Endothelial cell of umbilical vein (primary cell): ENCODE data around the gene KMT5B. TPM values are rescaled to one million over a fixed set of nuclear protein-coding genes. Genes with fewer than 3 reads are reported as not detected.

Experiments used
- BruUV-seq: library from RNA; stranded (reverse); fragments of 400-500 nt; replicated peaks from 2 replicates; lab custom pipeline; 2021; lab: Mats Ljungman, UMichigan
- CTCF ChIA-PET: fragments of 300-600, 350-600 bp; sonication (Branson Sonifier 250); formaldehyde crosslinking; loops from one replicate; lab custom pipeline; 2021; ENCODE audit warnings: antibody characterized with exemption, inconsistent platforms; lab: Charles Lee
- POLR2A ChIA-PET: fragments of 300-600, 350-600 bp; sonication (Branson Sonifier 250); formaldehyde crosslinking; loops from one replicate; lab custom pipeline; 2021; ENCODE audit warnings: antibody characterized with exemption, inconsistent platforms; lab: Charles Lee
- DNase-seq: peaks from one replicate; pipeline ENCODE4 v3.0.0-alpha.2; 2011; ENCODE audit warnings: low read depth, low spot score
- FAIRE-seq: peaks from 2 replicates; lab custom pipeline; 2011; peaks lifted over from hg19 to GRCh38; lab: Jason Lieb, UNC
- H2AFZ ChIP-seq: 2 replicates; pipeline ENCODE4 v1.6.0; 2012; ENCODE audit warnings: low read depth, low read length, control low read depth, inconsistent platforms
- H3K27ac ChIP-seq: 2 replicates; pipeline ENCODE4 v1.5.1; 2011; ENCODE audit warnings: low read depth, mild to moderate bottlenecking, control low read depth, low read length, moderate library complexity; ENCODE audit not compliant: insufficient read depth
- H3K27me3 ChIP-seq, 2 experiments: 2 replicates each; pipeline versions ENCODE4 v1.6.0 to v1.6.1; 2011; ENCODE audit warnings: low read length in 2 of 2, mixed read lengths in 1 of 2; ENCODE audit not compliant: control insufficient read depth in 2 of 2, insufficient read depth in 2 of 2
- H3K36me3 ChIP-seq, 2 experiments: 2 replicates in 1 of 2; 3 replicates in 1 of 2; pipeline ENCODE4 v1.5.1; 2011; ENCODE audit warnings: low read length in 2 of 2, mild to moderate bottlenecking in 1 of 2, moderate library complexity in 1 of 2; ENCODE audit not compliant: control insufficient read depth in 2 of 2, insufficient read depth in 2 of 2; ENCODE audit errors: extremely low read depth in 1 of 2
- H3K4me1 ChIP-seq: 3 replicates; pipeline ENCODE4 v1.5.1; 2011; ENCODE audit warnings: mild to moderate bottlenecking, low read length; ENCODE audit not compliant: control insufficient read depth, insufficient read depth; ENCODE audit errors: extremely low read depth
- H3K4me2 ChIP-seq: 2 replicates; pipeline ENCODE4 v1.6.1; 2011; ENCODE audit warnings: low read length, control low read depth, mixed read lengths; ENCODE audit not compliant: insufficient read depth
- H3K4me3 ChIP-seq, 3 experiments: fragments of 200-600 bp in 1 of 3; sonication (generic), shearing (Covaris generic) in 1 of 3; replicated peaks in 1 of 3; 2 replicates each; pipeline ENCODE4 v1.5.1; 2011 to 2016; ENCODE audit warnings: control low read depth in 3 of 3, low read length in 3 of 3, mild to moderate bottlenecking in 2 of 3, inconsistent platforms in 1 of 3, low read depth in 1 of 3, moderate library complexity in 1 of 3; ENCODE audit not compliant: insufficient read depth in 1 of 3
- H3K79me2 ChIP-seq: 2 replicates; pipeline ENCODE4 v1.6.0; 2012; ENCODE audit warnings: low read length, inconsistent platforms; ENCODE audit not compliant: control insufficient read depth, insufficient read depth
- H3K9ac ChIP-seq: replicated peaks from 2 replicates; pipeline ENCODE3; 2011; ENCODE audit warnings: low read length, control low read depth; ENCODE audit not compliant: insufficient read depth; ENCODE audit errors: extremely low read depth
- H3K9me1 ChIP-seq: replicated peaks from 3 replicates; pipeline ENCODE4 v1.6.0; 2011; ENCODE audit warnings: mild to moderate bottlenecking, low read length; ENCODE audit not compliant: control insufficient read depth, insufficient read depth; ENCODE audit errors: extremely low read depth
- H3K9me3 ChIP-seq: replicated peaks from 2 replicates; pipeline ENCODE4 v1.5.1; 2012; ENCODE audit warnings: low read length, inconsistent platforms; ENCODE audit not compliant: control insufficient read depth, insufficient read depth
- H4K20me1 ChIP-seq: replicated peaks from 2 replicates; pipeline ENCODE3; 2011; ENCODE audit warnings: mild to moderate bottlenecking, low read length; ENCODE audit not compliant: control insufficient read depth, insufficient read depth; ENCODE audit errors: extremely low read depth
- CTCF ChIP-seq, 2 donors: IDR thresholded peaks; 1 replicate in 1 of 2; 2 replicates in 1 of 2; pipeline ENCODE4 v1.5.1; 2011; ENCODE audit warnings: low read length in 2 of 2, mild to moderate bottlenecking in 2 of 2, moderate library complexity in 2 of 2, control low read depth in 1 of 2, inconsistent platforms in 1 of 2, low read depth in 1 of 2; ENCODE audit not compliant: insufficient read depth in 1 of 2; ENCODE audit errors: extremely low read depth in 1 of 2
- EZH2 ChIP-seq: IDR thresholded peaks from 2 replicates; pipeline ENCODE4 v1.6.1; 2012; ENCODE audit warnings: borderline replicate concordance, low read depth, mild to moderate bottlenecking, moderate library complexity, low read length, inconsistent platforms; ENCODE audit not compliant: severe bottlenecking
- FOS ChIP-seq: IDR thresholded peaks from 2 replicates; pipeline ENCODE4 v1.6.1; 2011; ENCODE audit warnings: mild to moderate bottlenecking, low read length, moderate library complexity, borderline replicate concordance; ENCODE audit not compliant: insufficient read depth
- GATA2 ChIP-seq: IDR thresholded peaks from 2 replicates; pipeline ENCODE4 v1.7.0; 2011; ENCODE audit warnings: low read depth, mild to moderate bottlenecking, moderate library complexity, mixed read lengths, low read length; ENCODE audit not compliant: insufficient read length, insufficient read depth
- JUN ChIP-seq: IDR thresholded peaks from 2 replicates; pipeline ENCODE4 v1.6.1; 2011; ENCODE audit warnings: borderline replicate concordance, low read depth; ENCODE audit not compliant: insufficient read length, insufficient read depth
- MYC ChIP-seq: IDR thresholded peaks from one replicate; pipeline ENCODE4 v1.6.1; 2011; ENCODE audit warnings: mild to moderate bottlenecking, low read depth, low read length
- POLR2A ChIP-seq: IDR thresholded peaks from 2 replicates; pipeline ENCODE4 v1.6.1; 2012; ENCODE audit warnings: low read depth, mild to moderate bottlenecking, control low read depth, low read length
- POLR2AphosphoS5 ChIP-seq: IDR thresholded peaks from 2 replicates; pipeline ENCODE4 v1.6.1; 2012; ENCODE audit warnings: low read depth, mild to moderate bottlenecking, control low read depth, low read length, moderate library complexity; ENCODE audit not compliant: insufficient read depth
- dilution Hi-C: fragments of 300-500 bp; cut with MboI; formaldehyde crosslinking; loops from one replicate; pipeline ENCODE4 v1.15.0; 2019; ENCODE audit warnings: low sequenced_read_pairs; ENCODE audit not compliant: extremely low pct_ligation_motif_present
- intact Hi-C: fragments of 100-400 bp; cut with micrococcal nuclease; formaldehyde crosslinking; loops from one replicate; pipeline ENCODE4 v1.10.0; 2022
- polyA plus RNA-seq, 4 experiments: library from polyadenylated mRNA; depleted of rRNA in 3 of 4; stranded (reverse) in 3 of 4; unstranded in 1 of 4; fragments of >200 nt; gene quantifications; 2 replicates each; pipeline versions ENCODE4 v1.2.1 to v1.2.3, GENCODE V29; 2011 to 2012; ENCODE audit warnings: missing spikeins in 1 of 4
- total RNA-seq: library from RNA; stranded (reverse); gene quantifications from 2 replicates; pipeline ENCODE4 v1.2.3, GENCODE V29; 2021
- TF ChIP-seq, protein P1 (sequence below): IDR thresholded peaks from 2 replicates; pipeline ENCODE4 v1.6.1; 2011; ENCODE audit not compliant: insufficient read depth, insufficient read length

The KMT5B gene
- total and polyA plus RNA-seq, 2 donors (not counting 3 experiments of a cell fraction or from before 2014, with no cell fraction given): 10.1 to 36.3 TPM

DNA sequence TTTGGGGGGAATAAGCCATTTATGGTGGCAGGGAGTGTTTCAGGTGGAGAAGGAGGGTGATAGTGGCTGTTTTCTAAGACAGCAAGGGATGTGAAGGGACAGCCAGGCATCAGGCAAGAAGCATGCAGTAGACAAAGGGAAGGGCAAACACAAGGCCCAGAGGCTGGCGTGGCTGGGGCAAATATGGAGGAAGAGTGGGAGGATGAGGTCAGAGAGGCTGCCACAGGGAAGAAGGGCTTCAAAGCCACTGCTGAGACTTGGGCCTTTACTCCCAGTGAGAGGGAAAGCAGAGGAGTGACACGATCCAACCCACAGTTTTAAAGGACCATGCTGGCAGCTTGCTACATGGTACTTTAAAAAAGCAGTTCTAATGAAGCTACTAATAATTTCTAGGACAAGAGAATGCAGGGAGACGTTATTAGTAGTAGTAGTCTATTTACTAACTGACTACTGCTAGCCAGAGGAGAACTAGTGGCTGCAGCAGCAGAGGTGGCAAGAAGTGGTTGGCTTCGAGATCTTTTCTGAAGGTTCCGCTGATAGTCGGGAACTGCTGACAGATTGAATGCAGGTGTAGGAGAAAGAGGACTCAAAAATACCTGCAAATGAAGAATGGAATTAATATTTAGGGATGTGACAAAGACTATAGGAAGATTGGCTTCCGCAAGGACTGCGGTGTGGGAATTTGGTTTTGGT is 13.7 kb downstream of the KMT5B start:
- Histone ChIP-seq H3K79me2 (peaks cover 73% of the 10 kb centered on the region), H3K4me2 (no peak overlapping the region), H4K20me1 (no peaks in the 10 kb centered on the region), H3K9me3 (no peaks in the 10 kb centered on the region), H3K9ac (no peak overlapping the region), H3K27ac (no peak overlapping the region), H3K36me3 (no peaks in the 10 kb centered on the region), H3K9me1 (no peaks in the 10 kb centered on the region), H3K4me1 (no peaks in the 10 kb centered on the region), H2AFZ (no peak overlapping the region), H3K27me3 (no peaks in the 10 kb centered on the region), H3K4me3 (no peak overlapping the region)
- no TSS peak for BruUV-seq
- dilution Hi-C loops (no loop called here), intact Hi-C loops (no loop called here)
- ChIA-PET POLR2A (no interaction called here), CTCF (interaction anchor here (2.8 kb wide), 1 partner anchor 10 kb away, joined by 15 read pairs; no protein-coding TSS in a partner anchor)
- FAIRE-seq: no peak
- TF ChIP-seq GATA2 (no peak), EZH2 (no peak), FOS (no peak), JUN (no peak), CTCF (IDR thresholded peaks at IDR 0.05; ENCODE audit: extremely low read depth in 1 of 2, insufficient read depth in 1 of 2, low read depth in 1 of 2, low read length in 2 of 2) (no peak), POLR2A (no peak), MYC (no peak), POLR2AphosphoS5 (no peak)
- TF ChIP-seq, protein P1, sequence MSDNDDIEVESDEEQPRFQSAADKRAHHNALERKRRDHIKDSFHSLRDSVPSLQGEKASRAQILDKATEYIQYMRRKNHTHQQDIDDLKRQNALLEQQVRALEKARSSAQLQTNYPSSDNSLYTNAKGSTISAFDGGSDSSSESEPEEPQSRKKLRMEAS: no peak
- DNase-seq: no peak
